HEK293 (cell line): Measurements from ENCODE around the gene NR4A3.

Experiments
- GLIS1 ChIP-seq: fragments of 450-650 bp; formaldehyde crosslinking; IDR thresholded peaks from 2 replicates; pipeline ENCODE4 v1.5.1; 2016; ENCODE audit warnings: missing biosample characterization, missing genetic modification characterization
- GLIS2 ChIP-seq: fragments of 450-650 bp; formaldehyde crosslinking; IDR thresholded peaks from 2 replicates; pipeline ENCODE4 v1.5.1; 2016; ENCODE audit warnings: missing biosample characterization, missing genetic modification characterization
- KLF7 ChIP-seq: fragments of 450-650 bp; formaldehyde crosslinking; IDR thresholded peaks from 2 replicates; pipeline ENCODE4 v1.5.1; 2016; ENCODE audit warnings: missing biosample characterization, missing genetic modification characterization, borderline replicate concordance
- MYNN ChIP-seq: fragments of 450-650 bp; formaldehyde crosslinking; IDR thresholded peaks from 2 replicates; pipeline ENCODE4 v1.5.1; 2016; ENCODE audit warnings: missing biosample characterization, missing genetic modification characterization, borderline replicate concordance
- SALL2 ChIP-seq: fragments of 450-650 bp; formaldehyde crosslinking; IDR thresholded peaks from 2 replicates; pipeline ENCODE4 v1.5.0; 2017; ENCODE audit warnings: missing biosample characterization, mild to moderate bottlenecking, missing genetic modification characterization, borderline replicate concordance
- WT1 ChIP-seq: fragments of 450-650 bp; formaldehyde crosslinking; IDR thresholded peaks from 2 replicates; pipeline ENCODE4 v1.5.1; 2016; ENCODE audit warnings: missing biosample characterization, missing genetic modification characterization
- ZBTB1 ChIP-seq: fragments of 450-650 bp; formaldehyde crosslinking; IDR thresholded peaks from 2 replicates; pipeline ENCODE4 v1.5.1; 2016; ENCODE audit warnings: missing biosample characterization, missing genetic modification characterization
- ZBTB17 ChIP-seq: fragments of 450-650 bp; formaldehyde crosslinking; IDR thresholded peaks from 2 replicates; pipeline ENCODE4 v1.5.1; 2016; ENCODE audit warnings: missing biosample characterization, missing genetic modification characterization
- ZBTB7A ChIP-seq: fragments of 450-650 bp; formaldehyde crosslinking; IDR thresholded peaks from 2 replicates; pipeline ENCODE4 v1.5.1; 2016; ENCODE audit warnings: low read depth, missing biosample characterization, missing genetic modification characterization
- ZNF114 ChIP-seq: fragments of 450-650 bp; formaldehyde crosslinking; IDR thresholded peaks from 2 replicates; pipeline ENCODE4 v1.5.0; 2017; ENCODE audit warnings: missing biosample characterization, missing genetic modification characterization
- ZNF169 ChIP-seq: fragments of 450-650 bp; formaldehyde crosslinking; IDR thresholded peaks from 2 replicates; pipeline ENCODE4 v1.5.1; 2016; ENCODE audit warnings: missing biosample characterization, missing genetic modification characterization
- ZNF19 ChIP-seq: fragments of 450-650 bp; formaldehyde crosslinking; IDR thresholded peaks from 2 replicates; pipeline ENCODE4; 2016; ENCODE audit warnings: missing biosample characterization, missing genetic modification characterization, low read depth
- ZNF211 ChIP-seq: fragments of 450-650 bp; formaldehyde crosslinking; IDR thresholded peaks from 2 replicates; pipeline ENCODE4 v1.5.1; 2016; ENCODE audit warnings: low read depth, missing biosample characterization, missing genetic modification characterization
- ZNF24 ChIP-seq: fragments of 450-650 bp; formaldehyde crosslinking; IDR thresholded peaks from 2 replicates; pipeline ENCODE4 v1.5.1; 2016; ENCODE audit warnings: missing biosample characterization, missing genetic modification characterization
- ZNF266 ChIP-seq: fragments of 450-650 bp; formaldehyde crosslinking; IDR thresholded peaks from 2 replicates; pipeline ENCODE4 v1.5.1; 2016; ENCODE audit warnings: missing biosample characterization, missing genetic modification characterization, low read depth
- ZNF473 ChIP-seq: fragments of 450-650 bp; formaldehyde crosslinking; IDR thresholded peaks from 2 replicates; pipeline ENCODE4 v1.5.1; 2017; ENCODE audit warnings: missing biosample characterization, missing genetic modification characterization
- ZNF530 ChIP-seq: fragments of 450-650 bp; formaldehyde crosslinking; IDR thresholded peaks from 2 replicates; pipeline ENCODE4 v1.5.1; 2016; ENCODE audit warnings: low read depth, missing biosample characterization, missing genetic modification characterization
- ZNF544 ChIP-seq: fragments of 450-650 bp; formaldehyde crosslinking; IDR thresholded peaks from 2 replicates; pipeline ENCODE4 v1.5.0; 2017; ENCODE audit warnings: missing biosample characterization, missing genetic modification characterization
- ZNF610 ChIP-seq: fragments of 450-650 bp; formaldehyde crosslinking; IDR thresholded peaks from 2 replicates; pipeline ENCODE4 v1.5.1; 2016; ENCODE audit warnings: missing biosample characterization, missing genetic modification characterization, borderline replicate concordance
- ZNF624 ChIP-seq: fragments of 450-650 bp; formaldehyde crosslinking; IDR thresholded peaks from 2 replicates; pipeline ENCODE4 v1.5.1; 2017; ENCODE audit warnings: missing biosample characterization, missing genetic modification characterization
- ZNF747 ChIP-seq: fragments of 450-650 bp; formaldehyde crosslinking; IDR thresholded peaks from 2 replicates; pipeline ENCODE4 v1.5.1; 2016; ENCODE audit warnings: missing biosample characterization, missing genetic modification characterization
- ZNF768 ChIP-seq: fragments of 450-650 bp; formaldehyde crosslinking; IDR thresholded peaks from 2 replicates; pipeline ENCODE4 v1.5.1; 2018; ENCODE audit warnings: missing biosample characterization, mild to moderate bottlenecking, missing genetic modification characterization
- ZXDB ChIP-seq: fragments of 450-650 bp; formaldehyde crosslinking; IDR thresholded peaks from 2 replicates; pipeline ENCODE4 v1.5.1; 2016; ENCODE audit warnings: missing biosample characterization, missing genetic modification characterization
- TF ChIP-seq, protein P1 (sequence below): fragments of 450-650 bp; formaldehyde crosslinking; IDR thresholded peaks from 2 replicates; pipeline ENCODE4 v1.5.1; 2016; ENCODE audit warnings: missing biosample characterization, missing genetic modification characterization
- TF ChIP-seq, protein P2 (sequence below): sonication (generic); formaldehyde crosslinking; IDR thresholded peaks from 2 replicates; pipeline ENCODE4 v1.8.1; 2022; ENCODE audit warnings: mild to moderate bottlenecking, moderate library complexity, missing genetic modification reagents
- TF ChIP-seq, protein P3 (sequence below): fragments of 450-650 bp; formaldehyde crosslinking; IDR thresholded peaks from 2 replicates; pipeline ENCODE4 v1.5.1; 2017; ENCODE audit warnings: missing biosample characterization, missing genetic modification characterization
- TF ChIP-seq, protein P4 (sequence below): fragments of 450-650 bp; formaldehyde crosslinking; IDR thresholded peaks from 2 replicates; pipeline ENCODE4 v1.5.1; 2016; ENCODE audit warnings: missing biosample characterization, missing genetic modification characterization
- TF ChIP-seq, protein P5 (sequence below): fragments of 450-650 bp; formaldehyde crosslinking; IDR thresholded peaks from 2 replicates; pipeline ENCODE4 v1.5.1; 2017; ENCODE audit warnings: missing biosample characterization, missing genetic modification characterization
- TF ChIP-seq, protein P6 (sequence below): fragments of 450-650 bp; IDR thresholded peaks from 2 replicates; pipeline ENCODE4 v1.5.1; 2018; ENCODE audit warnings: missing biosample characterization, mild to moderate bottlenecking, missing genetic modification characterization

The NR4A3 gene

DNA sequence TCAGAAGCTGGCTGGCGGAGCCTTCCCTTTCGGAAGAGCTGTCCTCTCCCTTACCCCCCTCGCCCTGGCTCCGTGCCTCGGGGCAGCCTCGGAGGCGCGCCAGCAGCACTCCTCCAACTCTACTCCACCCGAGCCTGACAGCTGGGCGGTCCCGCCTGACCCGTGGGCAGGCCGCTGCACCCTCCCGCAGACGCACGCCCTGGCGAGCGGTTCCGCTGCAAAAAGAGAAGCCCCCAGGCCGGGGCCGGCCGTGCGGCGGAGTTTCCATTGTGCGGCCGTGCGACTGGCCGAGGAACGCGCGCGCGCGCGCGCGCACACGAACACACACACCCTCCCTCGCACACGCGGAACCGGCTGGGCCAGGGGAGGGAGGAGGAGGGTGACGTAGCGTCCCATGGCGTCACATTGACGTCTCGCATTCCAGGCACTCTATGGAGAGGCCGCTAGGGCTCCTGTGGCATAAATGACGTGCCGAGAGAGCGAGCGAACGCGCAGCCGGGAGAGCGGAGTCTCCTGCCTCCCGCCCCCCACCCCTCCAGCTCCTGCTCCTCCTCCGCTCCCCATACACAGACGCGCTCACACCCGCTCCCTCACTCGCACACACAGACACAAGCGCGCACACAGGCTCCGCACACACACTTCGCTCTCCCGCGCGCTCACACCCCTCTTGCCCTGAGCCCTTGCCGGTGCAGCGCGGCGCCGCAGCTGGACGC lies at the start of gene NR4A3 (continued):
- TF ChIP-seq, protein P1, sequence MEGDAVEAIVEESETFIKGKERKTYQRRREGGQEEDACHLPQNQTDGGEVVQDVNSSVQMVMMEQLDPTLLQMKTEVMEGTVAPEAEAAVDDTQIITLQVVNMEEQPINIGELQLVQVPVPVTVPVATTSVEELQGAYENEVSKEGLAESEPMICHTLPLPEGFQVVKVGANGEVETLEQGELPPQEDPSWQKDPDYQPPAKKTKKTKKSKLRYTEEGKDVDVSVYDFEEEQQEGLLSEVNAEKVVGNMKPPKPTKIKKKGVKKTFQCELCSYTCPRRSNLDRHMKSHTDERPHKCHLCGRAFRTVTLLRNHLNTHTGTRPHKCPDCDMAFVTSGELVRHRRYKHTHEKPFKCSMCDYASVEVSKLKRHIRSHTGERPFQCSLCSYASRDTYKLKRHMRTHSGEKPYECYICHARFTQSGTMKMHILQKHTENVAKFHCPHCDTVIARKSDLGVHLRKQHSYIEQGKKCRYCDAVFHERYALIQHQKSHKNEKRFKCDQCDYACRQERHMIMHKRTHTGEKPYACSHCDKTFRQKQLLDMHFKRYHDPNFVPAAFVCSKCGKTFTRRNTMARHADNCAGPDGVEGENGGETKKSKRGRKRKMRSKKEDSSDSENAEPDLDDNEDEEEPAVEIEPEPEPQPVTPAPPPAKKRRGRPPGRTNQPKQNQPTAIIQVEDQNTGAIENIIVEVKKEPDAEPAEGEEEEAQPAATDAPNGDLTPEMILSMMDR (tag by site-specific recombination), result peak; percentile 79
- TF ChIP-seq ZNF610 (peak; percentile 39; the same call in 1 of the 2 replicates), ZNF169 (no peak), MYNN (tag by site-specific recombination) (peak; percentile 39; the same call in 1 of the 2 replicates), ZNF211 (tag by site-specific recombination) (no peak), ZNF544 (no peak), ZBTB1 (tag by site-specific recombination) (0 out of 2 replicates have a peak, but pooled peaks have one; percentile 19), GLIS2 (tag by site-specific recombination) (peak; percentile 80), ZNF768 (tag by site-specific recombination) (no peak), ZNF473 (tag by site-specific recombination) (no peak), ZBTB7A (tag by site-specific recombination) (0 out of 2 replicates have a peak, but pooled peaks have one; percentile 33), GLIS1 (tag by site-specific recombination) (peak; percentile 42; the same call in 1 of the 2 replicates), ZNF624 (no peak), ZXDB (tag by site-specific recombination) (peak; percentile 77), WT1 (tag by site-specific recombination) (peak; percentile 75), ZBTB17 (tag by site-specific recombination) (peak; percentile 90), ZNF114 (tag by site-specific recombination) (no peak), ZNF266 (tag by site-specific recombination) (no peak), ZNF530 (tag by site-specific recombination) (no peak), KLF7 (tag by site-specific recombination) (no peak), ZNF24 (peak; percentile 70), SALL2 (tag by site-specific recombination) (no peak), ZNF19 (tag by site-specific recombination) (no peak), ZNF747 (tag by site-specific recombination) (no peak)
- TF ChIP-seq, protein P2, sequence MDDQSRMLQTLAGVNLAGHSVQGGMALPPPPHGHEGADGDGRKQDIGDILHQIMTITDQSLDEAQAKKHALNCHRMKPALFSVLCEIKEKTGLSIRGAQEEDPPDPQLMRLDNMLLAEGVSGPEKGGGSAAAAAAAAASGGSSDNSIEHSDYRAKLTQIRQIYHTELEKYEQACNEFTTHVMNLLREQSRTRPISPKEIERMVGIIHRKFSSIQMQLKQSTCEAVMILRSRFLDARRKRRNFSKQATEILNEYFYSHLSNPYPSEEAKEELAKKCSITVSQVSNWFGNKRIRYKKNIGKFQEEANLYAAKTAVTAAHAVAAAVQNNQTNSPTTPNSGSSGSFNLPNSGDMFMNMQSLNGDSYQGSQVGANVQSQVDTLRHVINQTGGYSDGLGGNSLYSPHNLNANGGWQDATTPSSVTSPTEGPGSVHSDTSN (CRISPR knock-in tag), result 0 out of 2 replicates have a peak, but pooled peaks have one; percentile 19
- TF ChIP-seq, protein P3, sequence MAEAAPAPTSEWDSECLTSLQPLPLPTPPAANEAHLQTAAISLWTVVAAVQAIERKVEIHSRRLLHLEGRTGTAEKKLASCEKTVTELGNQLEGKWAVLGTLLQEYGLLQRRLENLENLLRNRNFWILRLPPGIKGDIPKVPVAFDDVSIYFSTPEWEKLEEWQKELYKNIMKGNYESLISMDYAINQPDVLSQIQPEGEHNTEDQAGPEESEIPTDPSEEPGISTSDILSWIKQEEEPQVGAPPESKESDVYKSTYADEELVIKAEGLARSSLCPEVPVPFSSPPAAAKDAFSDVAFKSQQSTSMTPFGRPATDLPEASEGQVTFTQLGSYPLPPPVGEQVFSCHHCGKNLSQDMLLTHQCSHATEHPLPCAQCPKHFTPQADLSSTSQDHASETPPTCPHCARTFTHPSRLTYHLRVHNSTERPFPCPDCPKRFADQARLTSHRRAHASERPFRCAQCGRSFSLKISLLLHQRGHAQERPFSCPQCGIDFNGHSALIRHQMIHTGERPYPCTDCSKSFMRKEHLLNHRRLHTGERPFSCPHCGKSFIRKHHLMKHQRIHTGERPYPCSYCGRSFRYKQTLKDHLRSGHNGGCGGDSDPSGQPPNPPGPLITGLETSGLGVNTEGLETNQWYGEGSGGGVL (tag by site-specific recombination), result peak; percentile 88
- TF ChIP-seq, protein P4, sequence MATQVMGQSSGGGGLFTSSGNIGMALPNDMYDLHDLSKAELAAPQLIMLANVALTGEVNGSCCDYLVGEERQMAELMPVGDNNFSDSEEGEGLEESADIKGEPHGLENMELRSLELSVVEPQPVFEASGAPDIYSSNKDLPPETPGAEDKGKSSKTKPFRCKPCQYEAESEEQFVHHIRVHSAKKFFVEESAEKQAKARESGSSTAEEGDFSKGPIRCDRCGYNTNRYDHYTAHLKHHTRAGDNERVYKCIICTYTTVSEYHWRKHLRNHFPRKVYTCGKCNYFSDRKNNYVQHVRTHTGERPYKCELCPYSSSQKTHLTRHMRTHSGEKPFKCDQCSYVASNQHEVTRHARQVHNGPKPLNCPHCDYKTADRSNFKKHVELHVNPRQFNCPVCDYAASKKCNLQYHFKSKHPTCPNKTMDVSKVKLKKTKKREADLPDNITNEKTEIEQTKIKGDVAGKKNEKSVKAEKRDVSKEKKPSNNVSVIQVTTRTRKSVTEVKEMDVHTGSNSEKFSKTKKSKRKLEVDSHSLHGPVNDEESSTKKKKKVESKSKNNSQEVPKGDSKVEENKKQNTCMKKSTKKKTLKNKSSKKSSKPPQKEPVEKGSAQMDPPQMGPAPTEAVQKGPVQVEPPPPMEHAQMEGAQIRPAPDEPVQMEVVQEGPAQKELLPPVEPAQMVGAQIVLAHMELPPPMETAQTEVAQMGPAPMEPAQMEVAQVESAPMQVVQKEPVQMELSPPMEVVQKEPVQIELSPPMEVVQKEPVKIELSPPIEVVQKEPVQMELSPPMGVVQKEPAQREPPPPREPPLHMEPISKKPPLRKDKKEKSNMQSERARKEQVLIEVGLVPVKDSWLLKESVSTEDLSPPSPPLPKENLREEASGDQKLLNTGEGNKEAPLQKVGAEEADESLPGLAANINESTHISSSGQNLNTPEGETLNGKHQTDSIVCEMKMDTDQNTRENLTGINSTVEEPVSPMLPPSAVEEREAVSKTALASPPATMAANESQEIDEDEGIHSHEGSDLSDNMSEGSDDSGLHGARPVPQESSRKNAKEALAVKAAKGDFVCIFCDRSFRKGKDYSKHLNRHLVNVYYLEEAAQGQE (tag by site-specific recombination), result peak; percentile 36; the same call in 1 of the 2 replicates
- TF ChIP-seq, protein P5, sequence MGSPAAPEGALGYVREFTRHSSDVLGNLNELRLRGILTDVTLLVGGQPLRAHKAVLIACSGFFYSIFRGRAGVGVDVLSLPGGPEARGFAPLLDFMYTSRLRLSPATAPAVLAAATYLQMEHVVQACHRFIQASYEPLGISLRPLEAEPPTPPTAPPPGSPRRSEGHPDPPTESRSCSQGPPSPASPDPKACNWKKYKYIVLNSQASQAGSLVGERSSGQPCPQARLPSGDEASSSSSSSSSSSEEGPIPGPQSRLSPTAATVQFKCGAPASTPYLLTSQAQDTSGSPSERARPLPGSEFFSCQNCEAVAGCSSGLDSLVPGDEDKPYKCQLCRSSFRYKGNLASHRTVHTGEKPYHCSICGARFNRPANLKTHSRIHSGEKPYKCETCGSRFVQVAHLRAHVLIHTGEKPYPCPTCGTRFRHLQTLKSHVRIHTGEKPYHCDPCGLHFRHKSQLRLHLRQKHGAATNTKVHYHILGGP, result no peak
- TF ChIP-seq, protein P6, sequence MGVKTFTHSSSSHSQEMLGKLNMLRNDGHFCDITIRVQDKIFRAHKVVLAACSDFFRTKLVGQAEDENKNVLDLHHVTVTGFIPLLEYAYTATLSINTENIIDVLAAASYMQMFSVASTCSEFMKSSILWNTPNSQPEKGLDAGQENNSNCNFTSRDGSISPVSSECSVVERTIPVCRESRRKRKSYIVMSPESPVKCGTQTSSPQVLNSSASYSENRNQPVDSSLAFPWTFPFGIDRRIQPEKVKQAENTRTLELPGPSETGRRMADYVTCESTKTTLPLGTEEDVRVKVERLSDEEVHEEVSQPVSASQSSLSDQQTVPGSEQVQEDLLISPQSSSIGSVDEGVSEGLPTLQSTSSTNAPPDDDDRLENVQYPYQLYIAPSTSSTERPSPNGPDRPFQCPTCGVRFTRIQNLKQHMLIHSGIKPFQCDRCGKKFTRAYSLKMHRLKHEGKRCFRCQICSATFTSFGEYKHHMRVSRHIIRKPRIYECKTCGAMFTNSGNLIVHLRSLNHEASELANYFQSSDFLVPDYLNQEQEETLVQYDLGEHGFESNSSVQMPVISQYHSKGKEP (tag by site-specific recombination), result no peak
